Breast epithelium (tissue), 4 donors: Measurements from ENCODE around the gene ZMIZ1. TPM values are rescaled to one million over a fixed set of nuclear protein-coding genes. Genes with fewer than 3 reads are reported as not detected.
"Not testable (repeated sequence)": the region's sequence is repeated elsewhere in the genome, so short reads cannot be mapped to it uniquely, and the experiment has no call there.

Source experiments
- DNase-seq, 2 donors: peaks; one replicate each; pipeline ENCODE4 v3.0.0-alpha.2; 2019; ENCODE audit warnings: low spot score in 2 of 2
- H3K27ac ChIP-seq, 2 donors: fragments of 200-600 bp; sonication (generic) in 1 of 2; one replicate each; pipeline ENCODE4 v1.5.1; 2016 to 2019; ENCODE audit warnings: mild to moderate bottlenecking in 1 of 2
- H3K27me3 ChIP-seq, 2 donors: fragments of 200-600 bp; sonication (generic) in 1 of 2; one replicate each; pipeline versions ENCODE4 v1.5.1 to v1.6.0; 2017 to 2019; ENCODE audit warnings: control low read depth in 1 of 2, mild to moderate bottlenecking in 1 of 2
- H3K36me3 ChIP-seq: fragments of 200-600 bp; one replicate; pipeline ENCODE4 v1.5.1; 2019
- H3K4me1 ChIP-seq, 2 donors: fragments of 200-600 bp; sonication (generic); one replicate each; pipeline ENCODE4 v1.5.1; 2016 to 2019; ENCODE audit warnings: control low read depth in 1 of 2
- H3K4me3 ChIP-seq, 3 donors: fragments of 200-600 bp; sonication (generic); 1 replicate in 2 of 3; 2 replicates in 1 of 3; pipeline ENCODE4 v1.5.1; 2016 to 2019; ENCODE audit warnings: mild to moderate bottlenecking in 3 of 3, moderate library complexity in 2 of 3
- H3K9me3 ChIP-seq, 2 donors: fragments of 200-600 bp; sonication (generic) in 1 of 2; one replicate each; pipeline ENCODE4 v1.5.1; 2016 to 2019; ENCODE audit warnings: control low read depth in 1 of 2
- CTCF ChIP-seq, 3 donors: fragments of 450-650 bp; IDR thresholded peaks; one replicate each; pipeline ENCODE4 v1.5.1; 2016 to 2017; ENCODE audit warnings: antibody characterized with exemption in 3 of 3, mild to moderate bottlenecking in 3 of 3, moderate library complexity in 3 of 3
- POLR2A ChIP-seq: fragments of 450-650 bp; IDR thresholded peaks from one replicate; pipeline ENCODE4 v1.6.1; 2016; ENCODE audit warnings: antibody characterized with exemption, mild to moderate bottlenecking, moderate library complexity
- POLR2AphosphoS5 ChIP-seq, 3 donors: sonication (generic); formaldehyde crosslinking; IDR thresholded peaks; one replicate each; pipeline ENCODE4 v1.6.1; 2017; ENCODE audit warnings: antibody characterized with exemption in 3 of 3
- intact Hi-C: fragments of 100-400 bp; cut with DNase I; formaldehyde crosslinking; loops from one replicate; pipeline ENCODE4 v1.15.1; 2023; ENCODE audit warnings: low total_unique reads
- total RNA-seq, 3 donors: library from RNA; depleted of rRNA; stranded (reverse); fragments of >200 nt; gene quantifications; one replicate each; pipeline ENCODE4 v1.1.0, GENCODE V29; 2016

The ZMIZ1 gene
- total RNA-seq, 3 donors from 2014 or later = 34.4 to 63.7 (median 39.8) TPM

DNA sequence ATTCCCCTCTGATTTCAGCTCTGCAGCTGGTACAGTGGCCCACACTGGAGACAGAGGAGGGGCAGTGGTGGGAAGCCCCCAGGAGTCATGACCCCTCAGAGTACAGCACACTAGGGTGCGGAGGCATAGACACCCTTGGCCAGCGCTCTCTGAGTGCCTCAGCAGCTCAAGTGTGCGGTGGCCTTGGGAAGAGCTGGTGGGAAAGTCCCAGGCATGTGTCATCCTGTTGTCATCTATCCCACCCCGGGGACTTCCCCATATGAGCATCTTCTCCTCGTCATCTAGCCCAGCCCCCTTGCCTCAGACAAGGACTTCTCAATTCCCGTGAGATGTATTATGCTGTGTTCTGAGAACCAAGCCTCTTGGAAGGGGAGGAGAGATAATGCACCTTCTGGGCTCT, 262.9 kb downstream of the ZMIZ1 start:
- intact Hi-C loops = loop anchor here (2.0 to 5.0 kb wide), 2 partner anchors 63 to 554 kb away; no protein-coding TSS in a partner anchor

DNA sequence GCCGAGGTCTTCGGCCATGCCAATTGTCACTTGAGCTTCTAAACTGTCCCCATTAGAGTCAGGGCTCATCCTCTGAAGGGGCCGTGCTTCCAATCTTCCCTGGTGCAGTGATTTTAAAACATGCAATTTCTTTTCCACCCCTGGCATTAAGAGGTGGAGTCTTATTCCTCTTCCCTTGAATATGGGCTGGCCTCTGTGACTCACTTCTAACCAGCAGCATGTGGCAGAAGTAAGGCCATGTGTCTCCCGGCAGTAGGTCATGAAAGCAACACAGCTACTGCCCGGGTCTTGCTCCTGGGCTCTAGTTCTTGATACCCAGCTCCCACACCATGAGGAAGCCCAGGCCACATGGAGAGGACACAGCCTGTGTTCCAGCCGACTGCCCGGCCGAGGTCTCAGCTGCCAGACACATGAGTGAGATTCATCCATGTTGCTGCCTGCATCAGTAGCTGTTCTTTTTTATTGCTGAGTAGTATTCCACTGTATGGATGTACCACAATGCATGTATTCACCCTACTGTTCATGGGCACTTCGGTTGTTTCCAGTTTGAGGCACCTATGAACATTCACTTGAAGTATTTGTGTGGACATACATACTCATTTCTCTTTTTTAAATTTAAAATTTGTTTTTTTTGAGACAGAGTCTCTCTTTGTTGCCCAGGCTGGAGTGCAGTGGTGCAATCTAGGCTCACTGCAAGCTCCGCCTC, 264.0 kb downstream of the ZMIZ1 start:
- not testable (repeated sequence) for H3K27ac ChIP-seq, H3K4me3 ChIP-seq, DNase-seq, H3K27me3 ChIP-seq, H3K9me3 ChIP-seq, H3K36me3 ChIP-seq, H3K4me1 ChIP-seq
- intact Hi-C loops = loop anchor here (5.0 kb wide), 1 partner anchor 555 kb away; no protein-coding TSS in a partner anchor

More for the DNA sequence above, 262.9 kb downstream of the ZMIZ1 start:
- H3K27ac ChIP-seq = no peak overlapping the region
- no peaks in the 10 kb centered on the region for H3K36me3 ChIP-seq
- no peaks in the 10 kb centered on the region for H3K4me1 ChIP-seq
- TF ChIP-seq POLR2AphosphoS5 (IDR thresholded peaks at IDR 0.05) (no peak), CTCF (IDR thresholded peaks at IDR 0.05) (no peak), POLR2A (no peak)
- no peaks in the 10 kb centered on the region for H3K9me3 ChIP-seq
- no peak for DNase-seq
- no peak overlapping the region for H3K4me3 ChIP-seq
- H3K27me3 ChIP-seq = no peaks in the 10 kb centered on the region

DNA sequence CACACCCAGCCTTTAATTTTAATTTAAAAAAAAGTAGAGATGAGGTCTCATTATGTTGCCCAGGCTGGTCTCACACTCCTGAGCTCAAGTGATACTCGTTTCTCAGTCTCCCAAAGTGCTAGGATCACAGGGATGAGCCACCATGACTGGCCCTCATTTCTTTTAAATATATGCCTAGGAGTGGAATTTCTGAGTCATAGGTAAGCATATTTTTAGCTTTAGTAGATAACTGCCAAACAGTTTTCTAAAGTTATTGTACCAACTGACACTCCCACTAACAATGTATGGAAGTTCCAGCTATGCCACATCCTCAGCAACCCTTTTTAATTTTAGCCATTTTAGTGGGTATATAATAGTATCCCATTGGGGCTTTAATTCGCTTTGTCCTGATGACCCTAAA, 264.7 kb downstream of the ZMIZ1 start:
- Histone ChIP-seq H3K4me3 (no peak overlapping the region), H3K27ac (no peak overlapping the region), H3K36me3 (no peaks in the 10 kb centered on the region), H3K9me3 (no peaks in the 10 kb centered on the region), H3K4me1 (no peaks in the 10 kb centered on the region), H3K27me3 (no peaks in the 10 kb centered on the region)
- intact Hi-C loops = loop anchor here (5.0 kb wide), 1 partner anchor 556 kb away; no protein-coding TSS in a partner anchor
- TF ChIP-seq POLR2AphosphoS5 (IDR thresholded peaks at IDR 0.05) (no peak), CTCF (IDR thresholded peaks at IDR 0.05) (no peak), POLR2A (no peak)
- DNase-seq = no peak

GRCh38 chr10:79334573-79334972, 265.8 kb downstream of the ZMIZ1 start:
- no peak overlapping the region for H3K27ac ChIP-seq
- DNase-seq = no peak
- H3K9me3 ChIP-seq = no peaks in the 10 kb centered on the region
- no peaks in the 10 kb centered on the region for H3K4me1 ChIP-seq
- no peaks in the 10 kb centered on the region for H3K36me3 ChIP-seq
- no peak for TF ChIP-seq CTCF (IDR thresholded peaks at IDR 0.05)
- TF ChIP-seq POLR2AphosphoS5 (IDR thresholded peaks at IDR 0.05) = no peak
- no peak for TF ChIP-seq POLR2A
- H3K4me3 ChIP-seq = no peak overlapping the region
- intact Hi-C loops = loop anchor here (5.0 kb wide), 1 partner anchor 557 kb away; no protein-coding TSS in a partner anchor
- no peaks in the 10 kb centered on the region for H3K27me3 ChIP-seq

DNA sequence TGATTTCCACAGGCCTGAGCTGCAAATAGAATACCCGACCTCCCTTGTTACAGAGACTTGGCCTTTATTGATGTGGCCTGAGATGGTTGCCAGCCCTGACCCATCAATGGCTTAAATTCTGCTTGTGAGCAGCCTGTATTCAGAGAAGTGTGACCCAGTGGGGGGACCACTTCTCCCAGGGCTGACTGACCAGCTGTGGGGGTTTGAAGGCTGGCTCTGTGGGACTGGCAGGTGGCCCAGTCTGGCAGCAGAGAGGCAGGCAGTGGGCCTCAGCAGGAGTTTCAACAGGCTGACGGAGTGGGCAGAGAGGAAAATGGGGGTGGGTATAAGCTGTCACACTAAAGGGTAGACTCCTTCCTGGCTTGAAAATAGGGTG, 266.3 kb downstream of the ZMIZ1 start:
- TF ChIP-seq POLR2A (no peak), CTCF (IDR thresholded peaks at IDR 0.05) (no peak), POLR2AphosphoS5 (IDR thresholded peaks at IDR 0.05) (no peak)
- DNase-seq = no peak
- H3K4me3 ChIP-seq = no peak overlapping the region
- H3K9me3 ChIP-seq = no peaks in the 10 kb centered on the region
- intact Hi-C loops = no loop called here
- no peaks in the 10 kb centered on the region for H3K4me1 ChIP-seq
- H3K36me3 ChIP-seq = no peaks in the 10 kb centered on the region
- H3K27ac ChIP-seq = no peak overlapping the region
- no peaks in the 10 kb centered on the region for H3K27me3 ChIP-seq
